Erythroblast (primary cell): ENCODE measurements around the gene PHKA1.

Source experiments
- GATA1 ChIP-seq: IDR thresholded peaks from 2 replicates; pipeline ENCODE4 v1.6.1; 2011; ENCODE audit warnings: low read depth, mild to moderate bottlenecking, control low read depth, low read length, moderate library complexity
- POLR2A ChIP-seq: IDR thresholded peaks from 2 replicates; pipeline ENCODE4 v1.6.1; 2011; ENCODE audit warnings: mild to moderate bottlenecking, low read length

DNA sequence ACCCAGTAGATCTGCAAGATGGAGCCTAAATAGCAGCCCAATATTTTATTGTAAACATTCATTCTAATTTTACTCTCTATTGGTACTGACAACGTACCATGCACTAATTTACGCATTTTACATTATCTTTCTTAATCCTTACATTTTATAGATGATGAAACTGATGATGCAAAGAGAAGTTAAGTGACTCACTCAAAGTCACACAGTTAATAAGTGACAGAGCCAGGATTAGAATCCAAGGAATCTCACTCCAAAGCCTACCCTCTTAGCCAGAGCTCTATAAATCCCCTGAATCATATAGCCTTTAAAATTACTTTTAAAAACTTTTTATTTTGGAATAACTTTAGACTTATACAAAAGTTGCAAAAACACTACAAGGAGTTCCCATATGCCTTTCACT lies 37.6 kb downstream of the PHKA1 start:
- TF ChIP-seq POLR2A, result no peak
- TF ChIP-seq GATA1, result no peak
